NCI-H524 treated with DMSO at 0.1 percent for 48 hours (cell line): ENCODE data around the gene MYH14.

ENCODE experiments used
- DNase-seq: peaks from one replicate; lab custom pipeline; 2025; lab: John Stamatoyannopoulos, UW

MYH14 gene

GRCh38 chr19:50203281-50204080, at the start of gene MYH14:
Gene MYH14, plus strand, starts transcription at chr19:50203622. Its CDS starts 6,744 bp downstream, at chr19:50210366.
- DNase-seq = no peak

DNA sequence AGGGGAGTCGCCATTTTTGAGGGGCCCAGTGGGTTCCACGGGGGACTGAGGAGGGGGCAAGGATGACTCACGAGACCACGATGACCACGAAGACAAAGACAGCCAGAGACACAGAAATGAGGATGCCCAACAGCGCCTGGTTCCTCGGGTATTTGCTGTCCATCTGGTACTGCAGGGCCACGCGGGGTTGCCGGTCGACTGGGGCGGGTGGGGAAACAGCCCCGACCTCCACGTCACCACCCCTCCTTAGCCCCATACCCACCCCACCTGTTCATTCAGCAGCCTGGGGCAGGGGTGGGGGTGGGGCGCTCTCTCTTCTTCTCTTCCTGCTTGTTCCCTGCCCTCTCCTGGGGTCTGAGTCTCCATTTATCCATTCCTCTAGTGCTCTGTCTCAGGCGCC, 48.9 kb upstream of the MYH14 start:
- DNase-seq = no peak

DNA sequence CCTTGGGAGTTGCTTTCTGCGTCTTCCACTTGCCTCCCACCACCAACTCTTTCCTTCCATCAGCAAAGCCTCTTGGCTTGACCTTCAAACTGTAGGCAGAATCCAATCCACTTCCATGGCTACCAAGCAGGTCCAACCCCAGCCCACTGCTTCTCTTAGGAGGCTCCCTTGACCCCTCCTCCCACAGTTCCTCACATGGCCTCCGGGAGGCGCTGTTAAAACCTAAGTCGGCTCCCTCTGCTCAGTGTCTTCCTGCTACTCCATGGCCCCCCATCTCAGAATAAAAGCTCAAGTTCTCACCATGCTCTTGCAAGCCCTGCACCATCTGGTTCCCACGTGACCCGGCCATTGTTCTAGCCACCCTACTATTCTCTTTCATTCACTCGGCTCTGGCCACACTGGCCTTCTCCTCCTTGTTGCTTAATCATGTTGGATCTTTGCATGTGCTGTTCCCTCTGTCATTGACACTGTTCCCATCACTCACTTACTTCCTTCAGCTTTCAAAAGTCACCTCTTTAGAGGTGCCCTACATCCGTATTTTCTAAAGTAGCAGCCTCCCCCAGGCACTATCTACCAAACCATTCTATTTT, 47.8 kb upstream of the MYH14 start:
- no peak for DNase-seq

DNA sequence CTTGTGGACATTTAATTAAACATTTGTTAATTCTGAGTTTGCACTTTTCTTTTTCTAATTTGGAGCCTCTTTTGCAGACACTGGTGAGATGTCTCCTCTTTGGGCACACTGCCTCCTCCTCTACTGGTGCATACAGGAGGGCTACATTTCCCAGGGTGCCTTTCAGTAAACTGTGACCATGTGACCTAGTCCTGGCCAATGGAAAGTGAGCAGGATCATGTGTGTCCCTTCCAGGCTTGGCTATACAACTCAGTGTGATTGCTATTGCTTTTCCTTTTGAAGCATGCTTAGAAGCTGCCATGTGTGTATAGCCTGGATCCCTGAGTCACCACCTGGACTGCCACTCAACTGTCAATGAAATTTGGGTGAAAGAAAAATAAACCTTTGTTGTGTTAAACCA, 44.8 kb upstream of the MYH14 start:
- no peak for DNase-seq

GRCh38 chr19:50159078-50159477, 44.3 kb upstream of the MYH14 start:
- no peak for DNase-seq

DNA sequence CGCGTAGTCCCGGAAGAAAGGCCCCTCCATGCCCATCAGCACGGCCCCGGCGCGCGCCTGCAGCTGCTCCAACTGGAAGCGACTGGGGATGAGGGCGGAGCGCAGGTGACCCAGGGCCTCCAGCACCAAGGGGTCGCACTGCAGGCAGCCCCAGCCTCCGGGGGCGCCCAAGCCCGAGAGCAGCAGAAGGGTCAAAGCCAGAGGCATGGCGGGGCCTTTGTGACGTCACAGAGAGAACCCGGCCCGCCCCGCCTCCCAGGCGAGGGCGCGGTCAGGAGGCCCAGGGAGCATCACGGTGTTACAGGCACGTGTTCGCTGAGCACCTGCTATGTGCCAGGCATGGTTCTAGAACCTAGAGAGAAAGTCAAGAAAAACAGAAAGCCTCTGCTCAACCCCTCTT, 40.4 kb upstream of the MYH14 start, which contains the start of gene IZUMO2:
TSS of gene IZUMO2 (minus strand) at position 294 of the 400 bp plus-strand sequence. CDS start at position 207, 87 bp downstream.
- DNase-seq = no peak

- DNase-seq = no peak
Measured at GRCh38 chr19:50167314-50167721, 36.1 kb upstream of the MYH14 start.

DNA sequence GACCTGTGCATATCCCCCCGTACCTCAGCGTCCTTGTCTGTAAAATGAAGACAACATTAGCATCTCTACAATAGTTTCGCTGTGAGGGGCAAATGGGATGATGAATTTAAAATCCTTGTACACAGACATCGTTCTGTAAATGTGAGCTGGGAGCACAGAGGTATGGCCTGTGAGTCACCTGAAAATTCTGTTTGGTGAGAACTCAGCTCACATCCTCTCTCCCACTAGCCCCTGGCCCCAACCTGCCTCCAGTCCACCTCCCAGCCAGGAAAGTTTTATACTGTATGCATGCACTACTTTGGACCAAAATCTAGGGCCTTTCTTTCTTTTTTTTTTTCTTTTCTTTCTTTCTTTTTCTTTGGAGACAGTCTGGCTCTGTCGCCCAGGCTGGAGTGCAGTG, 31.7 kb upstream of the MYH14 start:
- DNase-seq = no peak

- no peak for DNase-seq
Measured at GRCh38 chr19:50172726-50173125, 30.7 kb upstream of the MYH14 start.

DNA sequence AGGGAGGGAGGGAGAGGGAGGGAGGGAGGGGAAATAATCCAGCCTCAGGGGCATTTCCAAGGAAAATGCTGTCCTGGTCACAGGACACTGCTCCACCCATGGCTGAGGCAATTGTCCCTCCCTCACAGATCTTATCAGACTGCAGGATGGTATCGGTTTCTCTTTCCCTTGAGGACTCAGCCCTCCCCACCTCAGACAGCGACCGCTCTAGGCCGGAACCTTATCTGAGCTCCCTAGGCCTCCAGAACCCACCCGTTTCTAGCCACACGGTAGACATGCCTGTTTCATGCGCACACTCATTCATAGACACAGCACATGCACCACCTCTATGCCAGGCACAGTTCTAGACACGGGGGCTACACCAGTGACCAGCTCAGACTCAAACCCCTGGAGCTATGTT, 30.3 kb upstream of the MYH14 start:
- DNase-seq = no peak

- no peak for DNase-seq
Measured at GRCh38 chr19:50174100-50174793, 29.2 kb upstream of the MYH14 start.

DNA sequence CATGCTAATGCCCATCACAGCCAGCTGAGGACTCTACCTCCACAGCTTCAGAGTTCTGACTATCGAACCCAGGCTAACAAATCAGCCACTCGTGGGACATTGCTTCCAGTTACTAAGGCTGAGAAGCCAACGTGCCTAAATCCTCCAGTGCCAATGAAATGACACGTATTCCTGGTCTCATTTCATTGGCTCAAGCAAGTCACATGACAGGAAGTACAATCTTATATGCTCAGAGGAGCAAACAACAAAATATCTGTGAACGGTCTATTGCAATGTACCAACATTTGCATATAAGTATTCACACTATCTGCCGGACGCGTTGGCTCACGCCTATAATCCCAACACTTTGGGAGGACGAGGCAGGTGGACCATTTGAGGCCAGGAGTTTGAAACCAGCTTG, 27.5 kb upstream of the MYH14 start:
- no peak for DNase-seq

- DNase-seq = no peak
Measured at GRCh38 chr19:50176775-50177174, 26.6 kb upstream of the MYH14 start.

GRCh38 chr19:50178320-50178719, 25.1 kb upstream of the MYH14 start:
- no peak for DNase-seq

- DNase-seq = no peak
Measured at GRCh38 chr19:50178859-50179537, 24.4 kb upstream of the MYH14 start.

- DNase-seq = no peak
Measured at GRCh38 chr19:50181121-50181520, 22.3 kb upstream of the MYH14 start.

DNA sequence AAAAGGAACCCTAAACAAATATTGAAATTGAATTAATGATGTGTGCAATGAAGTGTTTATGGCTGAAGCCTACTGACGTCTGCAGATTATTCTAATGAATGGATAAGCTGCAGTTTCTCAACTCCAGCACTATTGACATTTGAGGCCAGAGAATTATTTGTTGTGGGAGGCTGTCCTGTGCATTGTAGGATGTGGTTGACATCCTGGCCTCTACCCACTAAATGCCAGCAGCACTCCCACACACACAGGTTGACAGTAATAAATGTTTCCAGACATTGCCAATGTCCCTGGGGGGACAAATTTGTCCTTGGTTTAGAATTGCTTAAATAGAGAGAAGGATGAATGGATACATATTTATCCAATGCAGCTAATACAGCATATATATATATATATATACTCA, 19.2 kb upstream of the MYH14 start:
- DNase-seq = no peak

DNA sequence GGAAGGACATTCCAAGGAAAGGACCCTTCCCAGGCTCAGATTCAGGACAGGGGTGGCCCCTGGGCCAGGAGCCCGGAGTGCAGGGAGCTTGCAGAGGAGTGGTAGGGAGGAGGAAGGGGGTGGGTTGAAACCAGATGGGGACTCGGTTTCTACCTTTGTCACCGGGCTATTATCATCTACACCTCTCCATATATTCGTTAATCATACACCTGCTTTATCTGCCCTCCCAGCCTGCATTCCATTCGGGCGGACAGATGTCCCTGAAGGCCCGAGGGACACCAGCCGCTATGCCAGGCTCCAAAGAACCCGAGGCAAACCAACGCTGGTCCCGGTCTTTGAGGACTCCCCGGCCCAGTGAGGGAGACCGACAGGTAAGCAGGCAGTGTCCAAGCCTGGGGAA, 15.5 kb upstream of the MYH14 start:
- no peak for DNase-seq

GRCh38 chr19:50189331-50189730, 14.1 kb upstream of the MYH14 start:
- no peak for DNase-seq

GRCh38 chr19:50190439-50190891, 13.0 kb upstream of the MYH14 start:
- DNase-seq = no peak

GRCh38 chr19:50191216-50191615, 12.2 kb upstream of the MYH14 start:
- no peak for DNase-seq

GRCh38 chr19:50192463-50193211, 10.8 kb upstream of the MYH14 start:
- DNase-seq = no peak
